ENCODE results near the gene UPF1. TPM values are rescaled to one million over a fixed set of nuclear protein-coding genes. Genes with fewer than 3 reads are reported as not detected.

Gene UPF1
- total RNA-seq, 2 donors from 2014 or later = 38.9 to 59.0 TPM

GRCh38 chr19:18858906-18859646, 27.3 kb downstream of the UPF1 start:
- no peak for TF ChIP-seq POLR2A (IDR thresholded peaks at IDR 0.05)
- no peak for TF ChIP-seq CTCF (IDR thresholded peaks at IDR 0.05)
- no peaks in the 10 kb centered on the region for H3K4me1 ChIP-seq
- H3K9me3 ChIP-seq = no peaks in the 10 kb centered on the region
- peaks cover 53 to 81% of the 10 kb centered on the region in 2 donors for H3K36me3 ChIP-seq (replicated peaks in 1 of 2; ENCODE audit: insufficient read depth in 1 of 2, low read depth in 2 of 2)
- ATAC-seq = no peak
- H3K27me3 ChIP-seq = no peaks in the 10 kb centered on the region
- no peak overlapping the region for H3K4me3 ChIP-seq
- intact Hi-C loops (cut with DNase I) = no loop called here
- no peak overlapping the region for H3K27ac ChIP-seq
- no peak for DNase-seq
- WGBS, 2 donors = 85 to 87% methylated on average over 14 to 21 of the region's 21 CpGs

- Histone ChIP-seq H3K4me1 (no peaks in the 10 kb centered on the region), H3K36me3 (replicated peaks in 1 of 2; ENCODE audit: insufficient read depth in 1 of 2, low read depth in 2 of 2) (peaks cover 48 to 73% of the 10 kb centered on the region in 2 donors), H3K4me3 (no peak overlapping the region), H3K27me3 (no peaks in the 10 kb centered on the region), H3K27ac (no peak overlapping the region), H3K9me3 (no peaks in the 10 kb centered on the region)
- ATAC-seq = no peak
- no peak for DNase-seq
- WGBS, 2 donors = 87% methylated on average over 7 to 12 of the region's 12 CpGs
- intact Hi-C loops (cut with DNase I) = no loop called here
- TF ChIP-seq POLR2A (IDR thresholded peaks at IDR 0.05) (no peak), CTCF (IDR thresholded peaks at IDR 0.05) (no peak)
Observed at GRCh38 chr19:18859676-18860301, 28.0 kb downstream of the UPF1 start.

- Histone ChIP-seq H3K9me3 (no peaks in the 10 kb centered on the region), H3K36me3 (replicated peaks in 1 of 2; ENCODE audit: insufficient read depth in 1 of 2, low read depth in 2 of 2) (peaks cover 44 to 72% of the 10 kb centered on the region in 2 donors), H3K27ac (no peak overlapping the region), H3K4me3 (no peak overlapping the region), H3K27me3 (no peaks in the 10 kb centered on the region), H3K4me1 (no peaks in the 10 kb centered on the region)
- WGBS, 2 donors = 67 to 84% methylated on average over 11 of the region's 11 CpGs
- DNase-seq = no peak
- no peak for TF ChIP-seq CTCF (IDR thresholded peaks at IDR 0.05)
- no peak for TF ChIP-seq POLR2A (IDR thresholded peaks at IDR 0.05)
- ATAC-seq = no peak
- intact Hi-C loops (cut with DNase I) = no loop called here
Observed at GRCh38 chr19:18860302-18860700, 28.5 kb downstream of the UPF1 start.

- no peak overlapping the region for H3K4me3 ChIP-seq
- TF ChIP-seq POLR2A (IDR thresholded peaks at IDR 0.05) = no peak
- DNase-seq = peak in 1 of 4 donors; percentile 8
- no peaks in the 10 kb centered on the region for H3K27me3 ChIP-seq
- intact Hi-C loops (cut with DNase I) = no loop called here
- no peaks in the 10 kb centered on the region for H3K4me1 ChIP-seq
- WGBS, 2 donors = 91% methylated on average over 6 to 17 of the region's 17 CpGs
- ATAC-seq = no peak
- no peak overlapping the region for H3K27ac ChIP-seq
- H3K36me3 ChIP-seq (replicated peaks in 1 of 2; ENCODE audit: insufficient read depth in 1 of 2, low read depth in 2 of 2) = peaks cover 46 to 72% of the 10 kb centered on the region in 2 donors
- H3K9me3 ChIP-seq = no peaks in the 10 kb centered on the region
Observed at GRCh38 chr19:18860725-18861124, 29.0 kb downstream of the UPF1 start.

GRCh38 chr19:18861235-18861634, 29.5 kb downstream of the UPF1 start:
- intact Hi-C loops (cut with DNase I) = no loop called here
- DNase-seq (no peak), ATAC-seq (no peak)
- H3K27ac ChIP-seq = no peak overlapping the region
- no peaks in the 10 kb centered on the region for H3K4me1 ChIP-seq
- TF ChIP-seq CTCF (IDR thresholded peaks at IDR 0.05) (no peak), POLR2A (IDR thresholded peaks at IDR 0.05) (no peak)
- 76 to 95% methylated on average over 7 to 9 of the region's 9 CpGs for WGBS, 2 donors
- no peak overlapping the region for H3K4me3 ChIP-seq
- H3K27me3 ChIP-seq = no peaks in the 10 kb centered on the region
- H3K36me3 ChIP-seq (replicated peaks in 1 of 2; ENCODE audit: insufficient read depth in 1 of 2, low read depth in 2 of 2) = peaks cover 46 to 72% of the 10 kb centered on the region in 2 donors
- no peaks in the 10 kb centered on the region for H3K9me3 ChIP-seq
